ENCODE measurements around the gene HOTAIR.

Gene HOTAIR

DNA sequence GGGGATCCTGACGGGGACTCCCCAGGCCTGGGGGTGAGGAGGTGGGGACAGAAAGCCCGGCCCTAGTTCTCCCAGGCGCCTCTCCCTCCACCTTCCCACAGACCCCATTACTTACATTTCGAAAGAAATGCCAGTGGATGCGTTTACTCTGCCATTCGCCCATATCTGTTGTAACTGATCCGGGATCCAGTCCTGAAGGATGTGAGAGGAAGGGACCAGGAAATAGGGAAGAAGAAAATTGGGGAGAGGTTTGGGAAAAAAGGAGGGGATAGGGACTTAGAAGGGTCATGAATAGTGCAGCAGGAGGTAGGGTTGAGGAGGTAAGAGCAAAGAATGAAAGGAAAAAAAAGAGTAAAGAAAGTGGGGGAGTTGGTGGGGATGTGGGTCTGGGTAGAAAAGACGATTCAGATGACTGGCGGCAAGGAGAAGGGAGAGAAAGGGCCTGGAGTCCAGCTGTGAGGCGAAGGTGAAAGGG is 18.9 kb downstream of the HOTAIR start:
- no peak for DNase-seq

DNA sequence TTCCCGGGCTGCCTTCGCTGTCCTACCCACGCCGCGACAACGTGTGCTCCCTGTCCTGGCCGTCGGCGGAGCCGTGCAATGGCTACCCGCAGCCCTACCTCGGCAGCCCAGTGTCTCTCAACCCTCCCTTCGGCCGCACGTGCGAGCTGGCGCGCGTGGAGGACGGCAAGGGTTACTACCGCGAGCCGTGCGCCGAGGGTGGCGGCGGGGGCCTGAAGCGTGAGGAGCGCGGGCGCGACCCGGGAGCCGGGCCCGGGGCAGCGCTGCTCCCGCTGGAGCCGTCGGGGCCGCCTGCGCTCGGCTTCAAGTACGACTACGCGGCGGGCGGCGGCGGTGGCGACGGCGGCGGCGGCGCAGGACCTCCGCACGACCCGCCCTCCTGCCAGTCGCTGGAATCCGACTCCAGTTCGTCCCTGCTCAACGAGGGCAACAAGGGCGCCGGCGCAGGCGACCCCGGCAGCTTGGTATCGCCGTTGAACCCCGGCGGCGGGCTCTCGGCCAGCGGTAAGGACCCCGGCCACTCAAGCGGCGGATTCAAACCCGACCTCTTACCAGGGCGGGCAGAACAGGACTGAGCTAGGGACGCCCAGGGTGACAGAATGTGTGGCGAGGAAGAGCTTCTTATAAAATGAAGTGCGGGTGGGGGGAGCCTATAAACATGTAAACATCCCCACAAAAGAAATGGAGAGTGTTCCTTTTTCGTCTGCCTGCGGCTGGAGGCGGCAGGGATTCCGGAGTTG is 19.5 kb downstream of the HOTAIR start:
- no peak for DNase-seq

- no peak for DNase-seq
These were observed 20.1 kb downstream of the HOTAIR start, which contains the start of gene HOXC12 for GRCh38 chr12:53954694-53955035. Gene HOXC12 (plus strand): TSS chr12:53954903. CDS start chr12:53954930, 27 bp downstream.

DNA sequence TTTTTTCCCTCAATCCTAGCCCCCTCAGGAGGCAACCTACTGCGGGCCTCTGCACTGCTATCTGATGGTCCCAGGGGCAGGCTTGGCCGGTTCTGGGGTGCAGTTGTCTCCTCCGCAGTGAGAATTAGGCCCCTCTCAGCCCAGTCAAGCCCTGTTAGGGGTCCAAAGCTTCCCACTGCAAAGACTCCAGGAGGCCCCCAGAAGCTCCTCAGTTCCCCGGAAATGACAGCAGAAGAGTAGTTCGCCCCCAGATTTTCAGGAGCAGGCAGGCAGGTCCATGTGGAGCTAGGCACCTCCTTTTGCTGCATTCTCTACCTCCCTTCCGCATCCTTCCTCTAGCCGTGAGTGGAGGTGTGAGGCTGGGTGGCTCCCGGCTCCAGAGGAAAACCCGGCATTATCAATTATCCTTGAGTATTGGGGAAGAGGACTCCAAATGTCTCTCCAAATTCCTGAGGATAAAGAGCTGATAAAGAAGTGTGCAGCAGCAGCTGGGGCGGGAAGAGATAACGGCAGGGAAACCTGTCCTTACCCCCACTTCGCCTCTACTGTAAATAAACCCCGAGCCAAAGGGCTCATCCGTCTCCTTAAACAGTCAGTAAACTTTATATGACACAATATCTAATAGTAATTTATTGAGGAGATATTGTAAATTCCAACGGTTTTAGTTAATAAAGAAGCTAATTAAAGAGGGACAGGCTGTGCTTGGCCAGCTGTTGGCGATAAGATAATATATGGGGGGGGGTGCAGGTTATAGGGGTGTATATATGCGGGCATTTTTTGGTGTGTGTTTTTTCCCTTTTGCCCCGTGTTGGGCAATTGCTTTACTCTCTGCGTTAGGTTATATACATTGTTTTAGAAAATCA is 20.7 kb downstream of the HOTAIR start:
- no peak for DNase-seq

DNA sequence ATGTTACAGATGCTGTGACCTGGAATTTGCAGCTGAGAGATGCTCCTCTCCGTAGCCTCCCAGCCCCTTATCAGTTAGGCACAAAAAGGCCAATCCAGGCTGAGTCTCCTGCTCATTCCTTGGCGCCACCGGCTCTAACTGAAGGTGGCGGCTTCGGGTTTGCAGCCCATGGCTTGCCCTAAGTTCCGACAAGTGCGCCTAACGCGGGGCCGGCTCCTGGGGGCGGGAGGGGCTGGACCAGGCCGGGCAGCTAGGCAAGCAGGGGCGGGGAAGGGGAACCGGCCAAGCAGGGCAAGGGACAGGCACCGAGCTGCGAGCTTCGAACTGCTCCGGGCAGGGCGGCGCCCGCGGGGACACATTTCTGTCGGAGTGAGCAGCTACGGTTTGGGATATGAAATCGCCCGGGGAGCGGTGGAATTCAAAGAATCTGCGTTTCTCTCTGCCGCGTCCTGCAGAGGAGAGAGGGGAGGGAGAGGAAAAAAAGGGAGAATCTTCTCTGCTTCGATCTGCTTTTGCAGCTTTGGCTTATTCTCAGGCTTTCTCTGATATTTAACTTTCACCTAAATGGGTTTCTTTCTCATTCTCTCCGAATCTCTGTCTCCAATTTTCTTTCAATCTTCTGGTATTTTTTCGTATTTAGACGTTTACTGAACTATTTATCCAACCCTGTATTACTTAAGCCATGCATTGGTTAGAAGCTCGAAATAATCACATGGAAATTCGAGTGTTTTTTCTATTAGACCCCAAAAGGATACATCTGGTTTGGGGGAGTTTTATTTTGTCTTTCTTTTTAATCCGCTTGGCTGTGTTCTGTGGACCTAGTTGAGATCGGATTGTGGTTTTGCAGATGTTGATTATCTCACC is 21.7 kb downstream of the HOTAIR start:
- no peak for DNase-seq

GRCh38 chr12:53952335-53952694 is 22.4 kb downstream of the HOTAIR start:
- DNase-seq: no peak

- DNase-seq: no peak
These were observed 23.0 kb downstream of the HOTAIR start for GRCh38 chr12:53951577-53952334.

GRCh38 chr12:53950789-53951576 is 23.8 kb downstream of the HOTAIR start:
- DNase-seq: no peak

DNA sequence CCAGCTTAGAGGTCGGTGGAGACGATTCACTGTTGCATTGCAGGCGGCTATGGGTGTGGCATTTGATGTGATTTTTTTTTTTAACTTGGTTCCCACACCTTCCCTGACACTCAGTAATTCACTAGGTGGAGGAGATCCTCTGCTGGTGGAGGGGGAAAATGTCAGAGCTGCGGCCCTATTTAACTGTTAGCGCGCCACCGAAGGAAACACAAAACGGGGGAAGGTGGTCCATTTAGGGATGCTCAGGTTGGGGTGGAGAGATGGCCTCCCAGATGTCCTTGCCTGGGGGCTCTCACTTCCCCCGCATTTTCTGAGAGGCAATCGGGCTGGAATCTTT is 24.3 kb downstream of the HOTAIR start:
- no peak for DNase-seq

DNA sequence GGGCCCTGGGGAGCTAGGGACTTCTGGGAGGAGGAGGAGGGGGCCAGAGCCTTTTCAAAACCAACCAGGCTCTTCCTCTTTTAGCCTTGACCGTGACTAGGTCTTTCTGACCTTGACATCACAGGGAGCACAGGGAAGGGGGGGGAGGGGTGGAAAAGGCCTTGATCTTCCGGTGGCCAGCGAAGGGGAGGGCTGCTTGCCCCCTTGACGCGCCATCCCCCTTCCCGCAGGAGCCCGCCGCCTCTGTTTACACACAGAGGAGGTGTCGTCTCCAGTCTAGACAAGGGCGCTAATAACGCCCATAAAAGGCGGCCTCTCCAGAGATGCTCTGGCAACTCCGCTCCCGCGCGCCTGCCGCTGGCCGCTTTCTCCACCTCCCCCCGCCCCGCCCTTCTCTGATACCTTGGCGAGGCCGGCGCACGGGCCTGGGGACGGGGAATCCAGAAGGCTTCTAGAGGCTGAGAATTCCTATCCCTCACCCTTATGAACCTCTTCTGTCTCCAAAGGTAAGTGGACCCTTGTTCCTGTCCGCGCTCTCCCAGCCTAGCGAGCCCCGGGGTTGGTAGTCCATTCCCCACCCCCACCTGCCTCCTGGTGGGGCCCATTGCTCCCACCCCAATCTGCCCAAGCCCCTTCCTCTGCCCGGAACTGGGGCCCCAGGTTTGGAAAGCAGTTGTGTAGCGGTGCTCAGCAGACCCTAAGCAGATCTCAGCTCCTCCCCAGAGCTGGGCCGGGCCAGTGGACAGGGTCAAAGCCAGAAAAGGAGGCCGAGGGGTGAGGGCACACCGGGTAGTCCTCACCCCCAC is 24.9 kb downstream of the HOTAIR start:
- no peak for DNase-seq

GRCh38 chr12:53948650-53949593 is 25.8 kb downstream of the HOTAIR start:
- no peak for DNase-seq

- no peak for DNase-seq
These were observed 27.0 kb downstream of the HOTAIR start for GRCh38 chr12:53947743-53948142.

GRCh38 chr12:53944907-53945847 is 29.6 kb downstream of the HOTAIR start:
- DNase-seq: no peak

GRCh38 chr12:53944209-53944608 is 30.5 kb downstream of the HOTAIR start:
- DNase-seq: no peak

DNA sequence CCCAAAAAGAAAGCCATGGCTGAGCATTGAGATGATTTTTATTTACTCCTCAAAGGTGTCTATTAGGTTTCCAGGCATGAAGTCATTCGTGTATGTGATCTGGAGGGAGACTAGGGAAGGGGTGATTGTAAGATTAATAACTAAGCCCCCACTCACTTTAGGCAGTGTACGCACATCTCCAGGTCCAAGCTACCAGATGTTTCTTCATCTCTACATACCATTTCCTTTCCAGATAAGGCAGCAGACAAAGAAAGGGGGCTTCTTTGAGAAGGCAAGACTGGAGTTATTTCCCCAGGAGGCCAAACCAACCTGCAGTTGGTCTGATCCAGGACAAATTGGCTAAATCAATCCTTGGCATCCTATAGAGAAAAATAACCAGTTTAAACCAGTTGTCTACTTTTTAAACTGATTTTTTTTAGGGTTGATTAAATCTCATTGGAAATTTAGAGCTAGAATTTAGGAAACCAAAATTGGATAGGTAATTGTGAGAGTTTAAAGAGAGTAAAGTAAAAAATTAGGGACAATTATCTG is 32.2 kb downstream of the HOTAIR start:
- DNase-seq: no peak

GRCh38 chr12:53941750-53942149 is 33.0 kb downstream of the HOTAIR start:
- DNase-seq: no peak

GRCh38 chr12:53941187-53941586 is 33.6 kb downstream of the HOTAIR start:
- DNase-seq: no peak

- DNase-seq: no peak
These were observed 34.2 kb downstream of the HOTAIR start for GRCh38 chr12:53940443-53941014.

All from T1000 (cell line).